ENCODE measurements around the gene TRPC4.

- no peak for TF ChIP-seq CTCF (IDR thresholded peaks at IDR 0.05)
- no peak for TF ChIP-seq EZH2 (IDR thresholded peaks at IDR 0.05; ENCODE audit: borderline replicate concordance, insufficient read depth, low read depth, low read length, poor library complexity, severe bottlenecking)
These were observed 139.7 kb downstream of the TRPC4 start for GRCh38 chr13:37729876-37730275.
